Neuronal stem cell (in vitro differentiated cells): ENCODE measurements around the gene LIG3.

Experiments
- DNase-seq: peaks from one replicate; pipeline ENCODE4 v3.0.0-alpha.2; 2013; ENCODE audit warnings: low spot score
- H2AFZ ChIP-seq: one replicate; pipeline ENCODE4 v1.6.1; 2013; ENCODE audit warnings: mild to moderate bottlenecking, low read length, inconsistent platforms
- H2AK5ac ChIP-seq: 2 replicates; pipeline ENCODE4 v1.6.1; 2013; ENCODE audit warnings: low read depth, mild to moderate bottlenecking, inconsistent platforms, low read length, moderate library complexity, mixed read lengths
- H2BK120ac ChIP-seq: 2 replicates; pipeline ENCODE4 v1.6.1; 2013; ENCODE audit warnings: low read depth, mild to moderate bottlenecking, inconsistent platforms, low read length, moderate library complexity, mixed read lengths
- H2BK12ac ChIP-seq: one replicate; pipeline ENCODE4 v1.6.1; 2013; ENCODE audit warnings: low read length, inconsistent platforms
- H2BK15ac ChIP-seq: 2 replicates; pipeline ENCODE4 v1.6.1; 2013; ENCODE audit warnings: mild to moderate bottlenecking, low read length, inconsistent platforms, mixed read lengths
- H2BK5ac ChIP-seq: one replicate; pipeline ENCODE4 v1.6.1; 2013; ENCODE audit warnings: inconsistent platforms, mild to moderate bottlenecking, low read length, moderate library complexity
- H3K14ac ChIP-seq: one replicate; pipeline ENCODE4 v1.6.1; 2013; ENCODE audit warnings: low read length, inconsistent platforms
- H3K18ac ChIP-seq: 2 replicates; pipeline ENCODE4 v1.6.1; 2013; ENCODE audit warnings: low read length, inconsistent platforms
- H3K23ac ChIP-seq: 2 replicates; pipeline ENCODE4 v1.6.1; 2013; ENCODE audit warnings: low read depth, mild to moderate bottlenecking, mixed read lengths, low read length, inconsistent platforms; ENCODE audit not compliant: poor library complexity
- H3K27ac ChIP-seq: replicated peaks from 3 replicates; pipeline ENCODE4 v1.5.1; 2013; ENCODE audit warnings: low read length, inconsistent platforms
- H3K27me3 ChIP-seq, 3 experiments: 2 replicates each; pipeline ENCODE4 v1.6.1; 2013; ENCODE audit warnings: low read length in 3 of 3, mild to moderate bottlenecking in 2 of 3, inconsistent platforms in 1 of 3, low read depth in 1 of 3, mixed read lengths in 1 of 3, moderate library complexity in 1 of 3; ENCODE audit not compliant: control insufficient read depth in 3 of 3, insufficient read depth in 3 of 3
- H3K36me3 ChIP-seq, 2 donors: replicated peaks in 1 of 2; 2 replicates each; pipeline ENCODE4 v1.6.1; 2013; ENCODE audit warnings: low read length in 2 of 2; ENCODE audit not compliant: control insufficient read depth in 2 of 2, insufficient read depth in 2 of 2
- H3K4ac ChIP-seq: 2 replicates; pipeline ENCODE4 v1.6.1; 2013; ENCODE audit warnings: inconsistent platforms, mild to moderate bottlenecking, low read length, moderate library complexity
- H3K4me1 ChIP-seq, 2 donors: 1 replicate in 1 of 2; 2 replicates in 1 of 2; pipeline ENCODE4 v1.6.1; 2013; ENCODE audit warnings: low read length in 2 of 2, low read depth in 1 of 2; ENCODE audit not compliant: control insufficient read depth in 2 of 2, insufficient read depth in 1 of 2
- H3K4me2 ChIP-seq: one replicate; pipeline ENCODE4 v1.6.1; 2013; ENCODE audit warnings: mild to moderate bottlenecking, low read length, inconsistent platforms; ENCODE audit not compliant: insufficient read depth, poor library complexity, severe bottlenecking
- H3K4me3 ChIP-seq, 2 donors: 2 replicates each; pipeline ENCODE4 v1.5.1; 2013; ENCODE audit warnings: low read length in 2 of 2, mild to moderate bottlenecking in 2 of 2, inconsistent platforms in 1 of 2, moderate library complexity in 1 of 2
- H3K79me1 ChIP-seq: one replicate; pipeline ENCODE4 v1.6.1; 2013; ENCODE audit warnings: low read depth, mild to moderate bottlenecking, inconsistent platforms, low read length, moderate library complexity
- H3K9ac ChIP-seq: one replicate; pipeline ENCODE4 v1.6.1; 2013; ENCODE audit warnings: mild to moderate bottlenecking, low read depth, low read length, inconsistent platforms; ENCODE audit not compliant: poor library complexity
- H3K9me3 ChIP-seq, 2 donors: replicated peaks in 1 of 2; 2 replicates each; pipeline versions ENCODE3 to v1.6.1; 2013; ENCODE audit warnings: low read length in 2 of 2, mild to moderate bottlenecking in 2 of 2, inconsistent platforms in 1 of 2, low read depth in 1 of 2, mixed read lengths in 1 of 2, moderate library complexity in 1 of 2; ENCODE audit not compliant: control insufficient read depth in 2 of 2, insufficient read depth in 1 of 2
- H4K8ac ChIP-seq: one replicate; pipeline ENCODE4 v1.6.1; 2013; ENCODE audit warnings: low read depth, mild to moderate bottlenecking, inconsistent platforms, low read length, moderate library complexity
- H4K91ac ChIP-seq: one replicate; pipeline ENCODE4 v1.6.1; 2013; ENCODE audit warnings: low read length, low read depth, mild to moderate bottlenecking, inconsistent platforms; ENCODE audit not compliant: poor library complexity
- WGBS, 2 donors: extraction: QIAGEN DNeasy Blood & Tissue Kit; methylation state at CpG; one replicate each; pipeline ENCODE4 v1.1.7; 2013; ENCODE audit warnings: missing lambda C conversion rate in 2 of 2, mixed read lengths in 1 of 2; ENCODE audit not compliant: insufficient read length in 2 of 2, insufficient replicate concordance in 1 of 2; ENCODE audit errors: extremely low coverage in 2 of 2; 5-methylcytosine and 5-hydroxymethylcytosine counted together

LIG3 gene

GRCh38 chr17:35021520-35022380 is 41.4 kb downstream of the LIG3 start:
- Histone ChIP-seq H2BK120ac (no peak overlapping the region), H3K4me3 (no peak overlapping the region), H3K4ac (no peak overlapping the region), H3K4me1 (no peaks in the 10 kb centered on the region), H2BK15ac (no peak overlapping the region), H3K23ac (no peak overlapping the region), H3K4me2 (no peak overlapping the region), H3K27ac (no peak overlapping the region), H3K9ac (no peak overlapping the region), H2BK5ac (no peak overlapping the region), H3K18ac (no peak overlapping the region), H2AK5ac (no peak overlapping the region), H3K14ac (no peak overlapping the region), H3K36me3 (peaks cover 0 to 2% of the 10 kb centered on the region in 2 donors), H2BK12ac (no peak overlapping the region), H4K91ac (no peak overlapping the region), H3K9me3 (no peaks in the 10 kb centered on the region), H2AFZ (no peak overlapping the region), H4K8ac (no peak overlapping the region), H3K27me3 (no peaks in the 10 kb centered on the region), H3K79me1 (no peaks in the 10 kb centered on the region)
- no peak for DNase-seq
- no CpG with 5 or more reads among the region's 11 CpGs for WGBS, 2 donors

- DNase-seq = no peak
- no CpG with 5 or more reads among the region's 8 CpGs for WGBS, 2 donors
Observed at GRCh38 chr17:35022536-35023063, 42.3 kb downstream of the LIG3 start.

DNA sequence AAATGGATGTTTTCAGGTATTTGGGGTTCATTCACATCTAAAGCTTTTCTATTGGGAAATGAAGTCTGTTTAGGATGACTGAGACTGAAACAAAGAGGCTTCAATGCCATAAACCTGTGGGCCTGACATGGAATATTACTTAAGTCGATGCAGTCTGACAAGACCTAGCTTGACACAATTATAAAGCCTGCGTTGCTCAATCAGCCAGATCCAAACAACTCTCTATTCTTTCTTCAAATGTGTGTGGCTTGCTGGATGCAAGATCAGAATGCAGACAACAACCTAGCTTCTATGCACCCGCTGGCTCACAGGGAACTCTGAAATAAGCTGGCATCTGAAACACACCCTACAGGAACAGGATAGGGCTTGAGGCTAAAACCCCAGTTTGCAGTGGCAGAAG is 43.2 kb downstream of the LIG3 start:
- Histone ChIP-seq H2BK12ac (no peak overlapping the region), H3K9me3 (no peaks in the 10 kb centered on the region), H3K4me3 (no peak overlapping the region), H2BK120ac (no peak overlapping the region), H3K27ac (no peak overlapping the region), H3K4ac (no peak overlapping the region), H4K91ac (no peak overlapping the region), H3K79me1 (no peaks in the 10 kb centered on the region), H3K14ac (no peak overlapping the region), H3K4me2 (no peak overlapping the region), H3K18ac (no peak overlapping the region), H4K8ac (no peak overlapping the region), H2AFZ (no peak overlapping the region), H3K36me3 (no peaks in the 10 kb centered on the region), H2BK5ac (no peak overlapping the region), H3K4me1 (no peaks in the 10 kb centered on the region), H3K27me3 (no peaks in the 10 kb centered on the region), H2AK5ac (no peak overlapping the region), H2BK15ac (no peak overlapping the region), H3K23ac (no peak overlapping the region), H3K9ac (no peak overlapping the region)
- WGBS, 2 donors = no CpG with 5 or more reads among the region's 3 CpGs
- DNase-seq = no peak

More at GRCh38 chr17:35022536-35023063, 42.3 kb downstream of the LIG3 start:
- Histone ChIP-seq H3K9ac (no peak overlapping the region), H4K8ac (no peak overlapping the region), H2BK120ac (no peak overlapping the region), H2AFZ (no peak overlapping the region), H3K36me3 (no peaks in the 10 kb centered on the region), H2AK5ac (no peak overlapping the region), H3K23ac (peak overlapping the region; percentile 47), H3K14ac (no peak overlapping the region), H3K27me3 (no peaks in the 10 kb centered on the region), H3K4me2 (no peak overlapping the region), H3K4me1 (no peaks in the 10 kb centered on the region), H3K9me3 (no peaks in the 10 kb centered on the region), H3K27ac (no peak overlapping the region), H3K4me3 (peak overlapping the region in 1 of 2 donors; percentile 65), H3K79me1 (no peaks in the 10 kb centered on the region), H3K4ac (no peak overlapping the region), H4K91ac (no peak overlapping the region), H2BK12ac (no peak overlapping the region), H2BK5ac (no peak overlapping the region), H2BK15ac (no peak overlapping the region), H3K18ac (no peak overlapping the region)

GRCh38 chr17:35025541-35025940 is 45.2 kb downstream of the LIG3 start:
- no peaks in the 10 kb centered on the region for H3K27me3 ChIP-seq
- no peaks in the 10 kb centered on the region for H3K4me1 ChIP-seq
- no peak overlapping the region for H2BK120ac ChIP-seq
- H3K9ac ChIP-seq = no peak overlapping the region
- H3K9me3 ChIP-seq = no peaks in the 10 kb centered on the region
- H3K4me2 ChIP-seq = no peak overlapping the region
- H2BK5ac ChIP-seq = no peak overlapping the region
- no peak overlapping the region for H3K4me3 ChIP-seq
- no CpG with 5 or more reads among the region's 1 CpG for WGBS, 2 donors
- H3K18ac ChIP-seq = no peak overlapping the region
- H4K91ac ChIP-seq = no peak overlapping the region
- no peak overlapping the region for H2AFZ ChIP-seq
- H2BK12ac ChIP-seq = no peak overlapping the region
- no peak overlapping the region for H3K4ac ChIP-seq
- no peak overlapping the region for H3K27ac ChIP-seq
- no peaks in the 10 kb centered on the region for H3K79me1 ChIP-seq
- H3K36me3 ChIP-seq = no peaks in the 10 kb centered on the region
- no peak overlapping the region for H2AK5ac ChIP-seq
- H3K23ac ChIP-seq = no peak overlapping the region
- no peak for DNase-seq
- H3K14ac ChIP-seq = no peak overlapping the region
- no peak overlapping the region for H4K8ac ChIP-seq
- no peak overlapping the region for H2BK15ac ChIP-seq
